Measurements from ENCODE around the gene OSBPL5. TPM values are rescaled to one million over a fixed set of nuclear protein-coding genes. Genes with fewer than 3 reads are reported as not detected.

OSBPL5 gene
- total RNA-seq, 1 experiment from 2014 or later = 28.4 TPM

GRCh38 chr11:3202305-3202704 is 37.2 kb upstream of the OSBPL5 start:
- H3K36me3 ChIP-seq (ENCODE audit: insufficient read depth, low read length, poor library complexity, severe bottlenecking) = no peaks in the 10 kb centered on the region
- H3K4me3 ChIP-seq (ENCODE audit: low read depth, low read length, poor library complexity, severe bottlenecking) = no peak overlapping the region
- H3K27ac ChIP-seq (ENCODE audit: low read depth, low read length, poor library complexity, severe bottlenecking) = no peak overlapping the region
- DNase-seq (ENCODE audit: low spot score) = no peak
- intact Hi-C loops (cut with micrococcal nuclease; ENCODE audit: unreplicated experiment) = no loop called here
- no TSS peak for BruUV-seq (replicated peaks)
- H3K4me1 ChIP-seq (ENCODE audit: insufficient read depth, low read length, poor library complexity, severe bottlenecking) = no peaks in the 10 kb centered on the region
- H3K27me3 ChIP-seq (replicated peaks; ENCODE audit: insufficient read depth, low read depth, low read length, poor library complexity) = peaks cover 19% of the 10 kb centered on the region
- no peaks in the 10 kb centered on the region for H3K9me3 ChIP-seq (ENCODE audit: low read depth, low read length, poor library complexity, severe bottlenecking)
- ChIA-PET POLR2A (ENCODE audit: low non-redundant PET) (no interaction called here), CTCF (interaction anchor here (0.6 kb wide), 1 partner anchor 16 kb away, joined by 4 read pairs; no protein-coding TSS in a partner anchor)
- no peak for TF ChIP-seq EZH2 (IDR thresholded peaks at IDR 0.05; ENCODE audit: borderline replicate concordance, low read depth, low read length, poor library complexity, severe bottlenecking)
- no peak for TF ChIP-seq CTCF (conservative IDR thresholded peaks at IDR 0.05; ENCODE audit: low read depth, low read length)

- DNase-seq (ENCODE audit: low spot score) = no peak
- peaks cover 19% of the 10 kb centered on the region for H3K27me3 ChIP-seq (replicated peaks; ENCODE audit: insufficient read depth, low read depth, low read length, poor library complexity)
- CTCF ChIA-PET = interaction anchor here (0.6 kb wide), 1 partner anchor 15 kb away, joined by 4 read pairs; no protein-coding TSS in a partner anchor
- no TSS peak for BruUV-seq (replicated peaks)
- H3K27ac ChIP-seq (ENCODE audit: low read depth, low read length, poor library complexity, severe bottlenecking) = no peak overlapping the region
- intact Hi-C loops (cut with micrococcal nuclease; ENCODE audit: unreplicated experiment) = no loop called here
- H3K9me3 ChIP-seq (ENCODE audit: low read depth, low read length, poor library complexity, severe bottlenecking) = no peaks in the 10 kb centered on the region
- no peak overlapping the region for H3K4me3 ChIP-seq (ENCODE audit: low read depth, low read length, poor library complexity, severe bottlenecking)
- H3K4me1 ChIP-seq (ENCODE audit: insufficient read depth, low read length, poor library complexity, severe bottlenecking) = no peaks in the 10 kb centered on the region
- TF ChIP-seq CTCF (conservative IDR thresholded peaks at IDR 0.05; ENCODE audit: low read depth, low read length) = no peak
- no peak for TF ChIP-seq EZH2 (IDR thresholded peaks at IDR 0.05; ENCODE audit: borderline replicate concordance, low read depth, low read length, poor library complexity, severe bottlenecking)
- no peaks in the 10 kb centered on the region for H3K36me3 ChIP-seq (ENCODE audit: insufficient read depth, low read length, poor library complexity, severe bottlenecking)
- POLR2A ChIA-PET (ENCODE audit: low non-redundant PET) = no interaction called here
Observed at GRCh38 chr11:3201677-3202181, 36.6 kb upstream of the OSBPL5 start.

GRCh38 chr11:3201112-3201581 is 36.0 kb upstream of the OSBPL5 start:
- TF ChIP-seq EZH2 (IDR thresholded peaks at IDR 0.05; ENCODE audit: borderline replicate concordance, low read depth, low read length, poor library complexity, severe bottlenecking) (no peak), CTCF (conservative IDR thresholded peaks at IDR 0.05; ENCODE audit: low read depth, low read length) (no peak)
- ChIA-PET POLR2A (ENCODE audit: low non-redundant PET) (no interaction called here), CTCF (no interaction called here)
- no peak for DNase-seq (ENCODE audit: low spot score)
- no TSS peak for BruUV-seq (replicated peaks)
- no peak overlapping the region for H3K4me3 ChIP-seq (ENCODE audit: low read depth, low read length, poor library complexity, severe bottlenecking)
- H3K36me3 ChIP-seq (ENCODE audit: insufficient read depth, low read length, poor library complexity, severe bottlenecking) = no peaks in the 10 kb centered on the region
- H3K27me3 ChIP-seq (replicated peaks; ENCODE audit: insufficient read depth, low read depth, low read length, poor library complexity) = peaks cover 19% of the 10 kb centered on the region
- intact Hi-C loops (cut with micrococcal nuclease; ENCODE audit: unreplicated experiment) = no loop called here
- no peaks in the 10 kb centered on the region for H3K4me1 ChIP-seq (ENCODE audit: insufficient read depth, low read length, poor library complexity, severe bottlenecking)
- no peaks in the 10 kb centered on the region for H3K9me3 ChIP-seq (ENCODE audit: low read depth, low read length, poor library complexity, severe bottlenecking)
- H3K27ac ChIP-seq (ENCODE audit: low read depth, low read length, poor library complexity, severe bottlenecking) = no peak overlapping the region
